Measurements from ENCODE around the gene CFAP45. TPM values are rescaled to one million over a fixed set of nuclear protein-coding genes. Genes with fewer than 3 reads are reported as not detected.

Gene CFAP45
- total and polyA plus RNA-seq, 9 of the 15 experiments (the other 6 are each of a cell fraction or from before 2014, with no cell fraction given) = 0.65 to 2.4 (median 1.5) TPM

DNA sequence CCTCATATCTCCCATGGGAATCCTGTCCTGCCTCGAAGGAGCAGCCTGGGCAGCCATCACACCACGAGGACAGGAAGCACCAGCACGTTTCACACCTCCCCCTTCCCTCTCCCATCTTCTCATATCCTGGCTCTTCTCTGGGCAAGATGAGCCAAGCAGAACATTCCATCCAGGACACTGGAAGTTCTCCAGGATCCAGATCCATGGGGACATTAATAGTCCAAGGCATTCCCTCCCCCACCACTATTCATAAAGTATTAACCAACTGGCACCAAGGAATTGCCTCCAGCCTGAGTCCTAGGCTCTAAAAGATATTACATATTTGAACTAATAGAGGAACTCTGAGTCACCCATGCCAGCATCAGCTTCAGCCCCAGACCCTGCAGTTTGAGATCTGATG, 64.6 kb downstream of the CFAP45 start:
- ChIA-PET POLR2A (no interaction called here), CTCF (ENCODE audit: low intra/inter-chr PET ratio) (interaction anchor here (0.7 to 2.7 kb wide), 2 partner anchors 55 to 57 kb away, joined by 4 to 14 read pairs; no protein-coding TSS in a partner anchor)
- WGBS (ENCODE audit: insufficient coverage, low coverage, missing lambda C conversion rate) = 0% methylated on average over 3 of the region's 3 CpGs
- FAIRE-seq (no peak), ATAC-seq (no peak), DNase-seq (ENCODE audit: extremely low read depth in 1 of 4, low spot score in 3 of 4) (no peak)
- Histone ChIP-seq H3K9me3 (replicated peaks; ENCODE audit: control insufficient read depth, insufficient read depth, low read depth, low read length) (no peaks in the 10 kb centered on the region), H3K27ac (ENCODE audit: extremely low read depth, low read depth, low read length) (no peak overlapping the region), H3K36me3 (ENCODE audit: control insufficient read depth, insufficient read depth, low read length) (no peaks in the 10 kb centered on the region), H3K4me3 (no peak overlapping the region), H3K4me1 (replicated peaks in 1 of 2; ENCODE audit: control insufficient read depth in 2 of 2, insufficient read depth in 2 of 2, low read length in 2 of 2) (peaks cover 0 to 3% of the 10 kb centered on the region in 2 experiments; a peak in 1 of 5 replicates), H3K4me2 (ENCODE audit: insufficient read depth, low read length) (no peak overlapping the region), H3K9ac (ENCODE audit: insufficient read depth in 1 of 2, low read depth in 2 of 2, low read length in 2 of 2) (no peak overlapping the region), H3K9me1 (ENCODE audit: control insufficient read depth, insufficient read depth, low read length) (no peaks in the 10 kb centered on the region), H2AFZ (ENCODE audit: low read depth, low read length) (no peak overlapping the region), H3K27me3 (ENCODE audit: control insufficient read depth in 2 of 2, insufficient read depth in 2 of 2, low read length in 2 of 2) (peaks cover 8 to 31% of the 10 kb centered on the region in 2 experiments; a peak in 4 of 5 replicates), H4K20me1 (replicated peaks; ENCODE audit: control insufficient read depth, insufficient read depth, low read length) (no peaks in the 10 kb centered on the region), H3K79me2 (ENCODE audit: control insufficient read depth, insufficient read depth, low read length) (no peaks in the 10 kb centered on the region)
- BruUV-seq (replicated peaks) = no TSS peak
- intact Hi-C loops (cut with micrococcal nuclease) (loop anchor here (10.0 kb wide), 1 partner anchor 89 kb away; the partner anchor contains the start of gene TAGLN2), in situ Hi-C loops (cut with MboI) (no loop called here)
- TF ChIP-seq ZNF212 (CRISPR knock-in tag; IDR thresholded peaks at IDR 0.05) = no peak
- TF ChIP-seq LARP7 (IDR thresholded peaks at IDR 0.05) = no peak
- no peak for TF ChIP-seq SIX5 (IDR thresholded peaks at IDR 0.05; ENCODE audit: borderline replicate concordance in 1 of 2, insufficient read depth in 1 of 2, low read depth in 1 of 2, low read length in 2 of 2)
- TF ChIP-seq, protein P1, sequence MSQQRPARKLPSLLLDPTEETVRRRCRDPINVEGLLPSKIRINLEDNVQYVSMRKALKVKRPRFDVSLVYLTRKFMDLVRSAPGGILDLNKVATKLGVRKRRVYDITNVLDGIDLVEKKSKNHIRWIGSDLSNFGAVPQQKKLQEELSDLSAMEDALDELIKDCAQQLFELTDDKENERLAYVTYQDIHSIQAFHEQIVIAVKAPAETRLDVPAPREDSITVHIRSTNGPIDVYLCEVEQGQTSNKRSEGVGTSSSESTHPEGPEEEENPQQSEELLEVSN (IDR thresholded peaks at IDR 0.05; ENCODE audit: borderline replicate concordance in 1 of 2, extremely low read depth in 1 of 2, insufficient read depth in 1 of 2, insufficient read length in 1 of 2, low read depth in 1 of 2, low read length in 1 of 2, poor library complexity in 1 of 2, severe bottlenecking in 1 of 2) = no peak
- no peak for TF ChIP-seq CBX2 (IDR thresholded peaks at IDR 0.05; ENCODE audit: insufficient read depth, low read length, poor library complexity, severe bottlenecking)
- TF ChIP-seq, protein P2, sequence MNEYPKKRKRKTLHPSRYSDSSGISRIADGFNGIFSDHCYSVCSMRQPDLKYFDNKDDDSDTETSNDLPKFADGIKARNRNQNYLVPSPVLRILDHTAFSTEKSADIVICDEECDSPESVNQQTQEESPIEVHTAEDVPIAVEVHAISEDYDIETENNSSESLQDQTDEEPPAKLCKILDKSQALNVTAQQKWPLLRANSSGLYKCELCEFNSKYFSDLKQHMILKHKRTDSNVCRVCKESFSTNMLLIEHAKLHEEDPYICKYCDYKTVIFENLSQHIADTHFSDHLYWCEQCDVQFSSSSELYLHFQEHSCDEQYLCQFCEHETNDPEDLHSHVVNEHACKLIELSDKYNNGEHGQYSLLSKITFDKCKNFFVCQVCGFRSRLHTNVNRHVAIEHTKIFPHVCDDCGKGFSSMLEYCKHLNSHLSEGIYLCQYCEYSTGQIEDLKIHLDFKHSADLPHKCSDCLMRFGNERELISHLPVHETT (CRISPR knock-in tag; conservative IDR thresholded peaks at IDR 0.05 in 1 of 2, IDR thresholded peaks at IDR 0.05 in 1 of 2) = no peak
- no peak for TF ChIP-seq MBD2 (IDR thresholded peaks at IDR 0.05; ENCODE audit: borderline replicate concordance, low read depth)

Measured in K562 (cell line).